ENCODE data around the gene ATP2A3. TPM values are rescaled to one million over a fixed set of nuclear protein-coding genes. Genes with fewer than 3 reads are reported as not detected.

Gene ATP2A3
- total RNA-seq, 4 donors from 2014 or later = 8.5 to 60.7 (median 36.4) TPM

- H3K4me3 ChIP-seq (ENCODE audit: low read depth, poor library complexity, severe bottlenecking) = no peak overlapping the region
- intact Hi-C loops (cut with DNase I; ENCODE audit: low total_unique reads) = no loop called here
- DNase-seq (ENCODE audit: low spot score in 2 of 2) = no peak
- TF ChIP-seq POLR2A (IDR thresholded peaks at IDR 0.05) (no peak), CTCF (IDR thresholded peaks at IDR 0.05) (no peak)
- 52 to 61% methylated on average over 4 of the region's 4 CpGs for WGBS, 2 donors
Observed at GRCh38 chr17:3890878-3891219, 73.4 kb downstream of the ATP2A3 start.

DNA sequence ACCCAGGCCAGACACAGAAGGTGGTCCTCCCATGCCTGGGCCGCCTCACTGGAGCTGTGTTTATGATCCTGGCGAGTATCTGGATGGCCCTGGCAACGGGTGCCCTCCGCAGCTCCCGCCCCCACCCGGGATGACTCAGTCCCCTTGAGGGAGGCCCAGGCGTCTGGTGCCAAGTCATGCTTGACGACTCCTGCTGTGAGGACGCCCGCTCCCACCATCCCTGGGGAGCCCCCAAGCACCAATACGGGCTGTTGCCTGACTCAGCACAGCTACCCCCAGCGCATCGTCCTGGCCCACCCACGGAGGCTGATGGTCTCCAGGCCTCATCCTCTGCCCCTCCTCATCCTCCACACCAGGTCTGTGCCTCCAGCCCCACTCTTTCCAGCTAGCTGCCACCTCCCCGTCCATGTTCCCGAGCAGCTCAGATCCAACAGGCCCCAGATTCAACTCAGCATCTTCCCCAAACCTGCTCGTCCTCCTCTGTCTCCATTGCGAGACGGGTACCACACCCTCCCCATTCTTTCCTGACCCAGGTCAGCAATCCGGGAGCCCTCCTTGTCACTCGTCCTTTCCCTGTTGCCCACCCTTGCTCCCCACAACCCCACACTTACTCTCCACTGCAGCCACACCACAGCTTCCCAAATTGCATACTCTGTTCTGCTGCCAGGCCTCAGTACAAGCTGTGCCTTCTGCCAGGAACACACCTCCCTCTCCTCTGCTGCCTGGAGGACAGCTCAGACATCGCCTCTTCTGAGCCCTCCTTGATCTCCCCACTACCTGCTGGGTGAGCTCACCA is 74.0 kb downstream of the ATP2A3 start:
- WGBS, 2 donors = 26 to 47% methylated on average over 11 to 22 of the region's 22 CpGs
- no peak overlapping the region for H3K4me3 ChIP-seq (ENCODE audit: low read depth, poor library complexity, severe bottlenecking)
- TF ChIP-seq POLR2A (IDR thresholded peaks at IDR 0.05) (no peak), CTCF (IDR thresholded peaks at IDR 0.05) (no peak)
- intact Hi-C loops (cut with DNase I; ENCODE audit: low total_unique reads) = no loop called here
- DNase-seq (ENCODE audit: low spot score in 2 of 2) = peak; percentile 65 to 96

GRCh38 chr17:3889325-3890012 is 74.8 kb downstream of the ATP2A3 start:
- TF ChIP-seq POLR2A (IDR thresholded peaks at IDR 0.05) (no peak), CTCF (IDR thresholded peaks at IDR 0.05) (no peak)
- H3K4me3 ChIP-seq (ENCODE audit: low read depth, poor library complexity, severe bottlenecking) = no peak overlapping the region
- no peak for DNase-seq (ENCODE audit: low spot score in 2 of 2)
- WGBS, 2 donors = 57 to 64% methylated on average over 16 to 17 of the region's 17 CpGs
- intact Hi-C loops (cut with DNase I; ENCODE audit: low total_unique reads) = no loop called here

DNA sequence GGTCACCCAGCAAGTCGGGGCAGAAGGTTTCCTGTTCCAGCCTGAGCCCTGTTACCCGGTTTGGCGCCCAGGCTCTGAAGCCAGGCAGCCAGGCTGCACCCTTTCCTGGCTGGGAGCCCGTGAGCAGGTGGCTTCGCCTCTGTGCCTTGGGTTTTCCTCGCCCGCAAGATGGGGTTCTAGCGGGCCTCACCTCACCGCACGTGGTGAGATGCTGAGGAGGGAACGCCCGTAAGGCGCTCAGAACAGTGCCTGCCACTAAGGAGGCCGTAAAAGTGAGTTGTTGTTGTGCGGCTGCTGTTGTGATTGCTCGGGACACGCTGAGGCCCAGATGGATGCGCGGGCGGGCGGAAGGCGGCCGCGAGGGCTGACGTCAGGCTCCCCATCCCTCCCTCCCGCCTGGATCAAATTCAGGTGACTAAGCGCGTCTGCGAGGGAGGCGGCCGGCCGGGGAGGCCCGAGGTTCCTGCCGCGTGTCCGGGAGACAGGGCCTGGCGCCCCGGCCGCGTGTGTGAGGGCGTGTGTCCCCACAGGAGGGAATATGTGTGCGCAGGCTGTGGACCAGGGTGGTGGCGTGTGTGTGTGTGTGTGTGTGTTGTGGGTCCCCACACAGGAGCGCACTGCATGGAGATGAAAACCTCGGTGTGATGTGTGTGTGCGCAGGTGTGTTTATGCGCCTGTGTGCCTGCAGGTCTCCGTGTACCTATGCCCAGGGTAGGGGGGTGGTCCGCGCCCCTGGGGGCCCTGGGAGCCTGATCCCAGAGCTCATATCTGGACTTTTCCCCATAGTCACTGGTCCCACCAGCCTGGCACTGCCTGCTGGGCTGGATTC is 75.7 kb downstream of the ATP2A3 start:
- peak; percentile 81 to 96 for DNase-seq (ENCODE audit: low spot score in 2 of 2)
- H3K4me3 ChIP-seq (ENCODE audit: low read depth, poor library complexity, severe bottlenecking) = no peak overlapping the region
- intact Hi-C loops (cut with DNase I; ENCODE audit: low total_unique reads) = no loop called here
- TF ChIP-seq CTCF (IDR thresholded peaks at IDR 0.05) (no peak), POLR2A (IDR thresholded peaks at IDR 0.05) (no peak)
- WGBS, 2 donors = 31 to 37% methylated on average over 26 to 43 of the region's 50 CpGs

GRCh38 chr17:3887804-3888203 is 76.4 kb downstream of the ATP2A3 start:
- no peak overlapping the region for H3K4me3 ChIP-seq (ENCODE audit: low read depth, poor library complexity, severe bottlenecking)
- no peak for DNase-seq (ENCODE audit: low spot score in 2 of 2)
- intact Hi-C loops (cut with DNase I; ENCODE audit: low total_unique reads) = no loop called here
- no peak for TF ChIP-seq POLR2A (IDR thresholded peaks at IDR 0.05)
- 32 to 40% methylated on average over 9 of the region's 9 CpGs for WGBS, 2 donors

DNA sequence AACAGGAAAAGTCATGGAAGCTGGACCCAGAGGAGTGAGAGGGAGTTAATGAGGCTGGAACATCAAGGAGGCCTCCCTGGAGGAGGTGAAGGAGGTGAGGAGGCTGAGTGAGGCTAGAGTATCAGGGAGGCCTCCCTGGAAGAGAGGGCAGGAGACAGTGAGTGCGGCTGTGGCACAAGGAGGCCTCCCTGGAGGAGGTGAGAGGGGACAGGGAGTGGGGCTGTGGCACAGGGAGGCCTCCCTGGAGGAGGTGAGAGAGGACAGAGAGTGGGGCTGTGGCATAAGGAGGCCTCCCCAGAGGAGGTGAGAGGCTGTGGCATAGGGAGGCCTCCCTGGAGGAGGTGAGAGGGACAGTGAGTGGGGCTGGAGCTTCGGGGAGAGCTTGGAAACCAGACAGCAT is 76.8 kb downstream of the ATP2A3 start:
- no peak for DNase-seq (ENCODE audit: low spot score in 2 of 2)
- intact Hi-C loops (cut with DNase I; ENCODE audit: low total_unique reads) = no loop called here
- no peak for TF ChIP-seq POLR2A (IDR thresholded peaks at IDR 0.05)
- TF ChIP-seq CTCF (IDR thresholded peaks at IDR 0.05) = no peak
- H3K4me3 ChIP-seq (ENCODE audit: low read depth, poor library complexity, severe bottlenecking) = no peak overlapping the region
- WGBS, 2 donors = 58 to 60% methylated on average over 2 of the region's 2 CpGs
